Mononuclear cell (primary cell): Measurements from ENCODE around the gene ZNF141. TPM values are rescaled to one million over a fixed set of nuclear protein-coding genes. Genes with fewer than 3 reads are reported as not detected.
"Not testable (repeated sequence)": the region's sequence is repeated elsewhere in the genome, so short reads cannot be mapped to it uniquely, and the experiment has no call there.

Experiments
- H3K27me3 ChIP-seq: 2 replicates; pipeline ENCODE4 v1.6.0; 2011; ENCODE audit warnings: low read length, control low read depth; ENCODE audit not compliant: insufficient read depth
- H3K4me1 ChIP-seq: 2 replicates; pipeline ENCODE4 v1.5.1; 2011; ENCODE audit warnings: mild to moderate bottlenecking, low read length, control low read depth; ENCODE audit not compliant: insufficient read depth
- H3K4me3 ChIP-seq: 2 replicates; pipeline ENCODE4 v1.5.1; 2011; ENCODE audit warnings: mild to moderate bottlenecking, low read length, moderate library complexity
- H3K9me3 ChIP-seq: 2 replicates; pipeline ENCODE4 v1.5.1; 2011; ENCODE audit warnings: low read depth, mild to moderate bottlenecking, control low read depth, low read length
- total RNA-seq: library from RNA; depleted of rRNA; stranded (reverse); fragments of >200 nt; gene quantifications from one replicate; pipeline ENCODE4 v1.2.3, GENCODE V29; 2012

ZNF141 gene
- total RNA-seq, 1 donor = 28.8 TPM

DNA sequence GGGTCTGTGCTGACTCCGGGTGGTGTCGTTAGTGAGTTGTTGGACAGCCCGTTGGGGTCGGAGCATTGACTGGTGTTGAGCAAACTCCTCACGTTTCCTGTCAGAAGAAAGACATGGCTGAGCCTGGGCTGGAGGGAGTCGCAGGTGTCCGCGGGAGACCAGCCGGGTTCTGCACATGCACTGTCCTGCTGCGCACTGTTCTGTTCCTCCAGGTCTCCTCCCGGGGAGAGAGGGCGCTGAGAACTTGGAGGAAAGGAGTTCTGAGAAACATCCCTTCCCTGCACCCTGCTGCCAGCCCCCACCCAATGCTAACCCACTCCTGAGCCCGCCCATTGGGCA, 1.1 kb downstream of the ZNF141 start:
- Histone ChIP-seq H3K4me3 (peak overlapping the region; percentile 68), H3K27me3 (no peaks in the 10 kb centered on the region), H3K4me1 (peaks cover 20% of the 10 kb centered on the region), H3K9me3 (peaks cover 36% of the 10 kb centered on the region)

DNA sequence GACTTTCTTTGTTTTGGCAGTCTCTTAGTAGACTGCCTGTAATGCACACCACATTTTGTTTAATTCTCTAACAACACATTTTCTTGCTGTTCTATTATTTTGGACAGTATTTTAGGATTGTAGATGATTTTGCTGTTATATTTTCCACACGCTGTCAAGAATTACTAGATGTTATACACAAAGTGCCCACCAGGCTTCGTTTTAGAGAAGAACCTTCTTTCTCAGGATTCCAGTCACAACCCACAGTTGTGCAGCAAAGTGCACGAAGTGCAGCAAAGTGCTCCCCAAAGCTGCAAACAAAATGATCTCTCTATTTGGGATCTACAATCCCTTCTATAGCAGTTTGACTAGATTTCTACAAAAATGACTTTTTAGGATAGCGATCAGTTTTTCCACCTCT, 2.4 kb downstream of the ZNF141 start:
- Histone ChIP-seq H3K27me3 (no peaks in the 10 kb centered on the region), H3K4me3 (no peak overlapping the region), H3K9me3 (peaks cover 39% of the 10 kb centered on the region), H3K4me1 (peaks cover 20% of the 10 kb centered on the region)

DNA sequence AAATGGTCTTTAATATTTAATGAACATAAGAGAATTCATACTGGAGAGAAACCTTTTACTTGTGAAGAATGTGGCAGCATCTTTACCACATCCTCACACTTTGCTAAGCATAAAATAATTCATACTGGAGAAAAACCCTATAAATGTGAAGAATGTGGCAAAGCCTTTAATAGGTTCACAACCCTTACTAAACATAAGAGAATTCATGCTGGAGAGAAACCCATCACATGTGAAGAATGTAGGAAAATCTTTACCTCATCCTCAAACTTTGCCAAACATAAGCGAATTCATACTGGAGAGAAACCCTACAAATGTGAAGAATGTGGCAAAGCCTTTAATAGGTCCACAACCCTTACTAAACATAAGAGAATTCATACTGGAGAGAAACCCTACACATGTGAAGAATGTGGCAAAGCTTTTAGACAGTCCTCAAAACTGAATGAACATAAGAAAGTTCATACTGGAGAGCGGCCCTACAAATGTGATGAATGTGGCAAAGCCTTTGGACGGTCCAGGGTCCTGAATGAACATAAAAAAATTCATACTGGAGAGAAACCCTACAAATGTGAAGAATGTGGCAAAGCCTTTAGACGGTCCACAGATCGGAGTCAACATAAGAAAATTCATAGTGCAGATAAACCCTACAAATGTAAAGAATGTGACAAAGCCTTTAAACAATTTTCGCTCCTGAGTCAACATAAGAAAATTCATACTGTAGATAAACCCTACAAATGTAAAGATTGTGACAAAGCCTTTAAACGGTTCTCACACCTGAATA, 35.6 kb downstream of the ZNF141 start:
- Histone ChIP-seq H3K27me3 (no peaks in the 10 kb centered on the region), H3K4me1 (no peaks in the 10 kb centered on the region), H3K9me3 (peaks cover 90% of the 10 kb centered on the region), H3K4me3 (no peak overlapping the region)

DNA sequence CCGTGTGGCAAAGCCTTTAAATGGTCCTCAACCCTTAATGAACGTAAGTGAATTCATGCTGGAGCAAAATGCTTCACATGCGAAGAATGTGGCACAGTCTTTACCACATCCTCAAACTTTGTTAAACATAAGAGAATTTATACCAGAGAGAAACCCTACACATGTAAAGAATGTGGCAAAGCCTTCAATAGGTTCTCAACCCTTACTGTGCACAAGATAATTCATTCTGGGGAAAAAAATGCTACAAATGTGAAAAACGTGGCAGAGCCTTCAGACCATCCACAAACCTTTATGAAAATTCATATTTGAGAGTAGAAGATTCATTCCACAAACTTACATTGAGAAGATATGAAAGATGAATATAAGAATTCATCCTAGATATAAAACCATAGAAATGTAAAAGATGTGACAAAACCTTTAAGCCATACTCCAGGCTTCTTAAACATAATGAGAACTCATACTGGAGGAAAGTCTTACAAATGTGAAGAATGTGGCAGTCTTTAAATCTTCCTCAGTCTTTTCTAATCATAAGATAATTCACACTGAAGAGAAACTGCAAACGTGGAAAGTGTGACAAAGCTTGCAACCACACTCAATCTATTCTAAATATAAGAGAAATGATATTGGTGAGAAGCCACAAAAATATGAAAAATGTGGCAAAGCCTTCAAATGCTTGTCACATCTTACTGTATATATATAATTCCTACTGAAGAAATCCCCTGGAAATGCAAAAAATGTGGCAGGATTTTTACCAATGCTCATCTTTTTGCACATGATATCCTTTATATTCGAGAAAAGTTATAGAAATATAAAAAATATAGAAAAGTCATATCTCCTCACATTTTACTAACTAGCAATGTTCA, 36.9 kb downstream of the ZNF141 start:
- no peaks in the 10 kb centered on the region for H3K4me1 ChIP-seq
- no peaks in the 10 kb centered on the region for H3K27me3 ChIP-seq
- H3K9me3 ChIP-seq = peaks cover 89% of the 10 kb centered on the region
- H3K4me3 ChIP-seq = no peak overlapping the region

DNA sequence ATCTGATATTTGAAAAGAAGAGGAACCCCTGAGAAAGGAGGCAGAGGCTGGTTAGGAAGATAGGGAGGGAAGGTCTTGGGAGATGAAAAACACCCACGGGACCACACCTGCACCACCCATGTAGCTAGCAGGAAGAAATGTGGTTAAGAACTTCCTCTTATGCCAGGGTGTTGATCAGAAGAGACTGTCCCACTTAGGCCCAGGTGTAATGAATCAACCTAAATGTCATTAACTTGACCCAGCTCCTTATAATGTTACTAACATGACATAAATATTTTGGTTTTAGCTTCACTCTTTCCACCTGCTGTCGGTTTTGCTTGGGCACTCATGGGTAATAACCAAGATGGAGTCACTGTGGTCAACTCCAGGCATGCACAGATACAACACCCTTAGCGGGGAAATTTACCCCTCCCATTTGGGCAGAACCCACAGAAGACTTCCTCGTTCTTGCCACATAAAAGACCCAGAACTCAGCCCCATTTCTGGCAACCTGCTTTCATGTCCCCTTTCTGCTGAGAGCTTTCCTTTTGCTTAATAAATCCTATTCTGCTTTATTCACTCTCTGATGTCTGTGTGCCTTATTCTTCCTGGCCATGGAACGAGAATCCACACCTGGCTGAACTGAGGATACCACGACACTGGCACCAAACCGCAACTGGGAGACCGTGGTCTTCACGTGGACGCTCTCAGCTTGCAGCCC, 46.8 kb downstream of the ZNF141 start:
- no peaks in the 10 kb centered on the region for H3K27me3 ChIP-seq
- H3K4me3 ChIP-seq = no peak overlapping the region
- peaks cover 3% of the 10 kb centered on the region for H3K4me1 ChIP-seq
- H3K9me3 ChIP-seq = peaks cover 51% of the 10 kb centered on the region

DNA sequence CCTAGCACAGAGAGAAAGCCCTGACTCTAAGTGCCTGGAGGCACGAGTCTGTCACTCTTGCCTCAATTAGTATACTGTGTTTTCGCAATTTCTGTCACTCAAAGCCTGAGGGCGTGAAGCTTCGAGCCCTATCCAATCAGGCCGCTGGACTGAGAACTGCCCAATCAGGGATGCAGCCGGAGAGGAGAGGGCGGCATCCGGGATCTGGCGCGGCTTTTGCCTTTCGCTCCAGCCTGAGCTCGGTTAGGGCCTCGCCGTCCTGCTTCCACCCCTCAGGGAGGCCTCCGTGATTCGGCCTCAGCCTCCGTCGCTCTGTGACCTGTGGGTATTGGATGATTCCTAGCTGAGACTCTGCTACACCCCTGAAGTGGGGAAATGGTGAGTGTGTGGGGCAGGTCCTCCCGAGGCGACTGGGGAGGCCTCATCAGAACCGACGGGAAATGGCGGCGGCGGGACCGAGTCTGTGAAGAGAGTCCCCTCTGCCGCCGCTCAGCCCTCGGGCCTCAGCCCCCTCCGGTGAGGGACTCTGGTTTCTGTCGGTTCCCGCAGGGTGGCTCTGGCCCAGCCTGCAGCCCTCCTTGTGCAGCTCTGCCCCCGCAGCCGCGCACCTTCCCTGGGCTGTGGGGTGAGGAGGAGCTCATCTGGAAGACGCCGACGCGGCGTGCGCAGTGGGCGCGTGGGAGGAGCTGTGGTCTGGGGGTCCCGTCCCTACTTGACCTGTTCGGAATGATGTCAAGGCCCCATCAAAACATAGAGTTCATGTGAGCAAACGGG, 48.5 kb downstream of the ZNF141 start:
- Histone ChIP-seq H3K9me3 (peaks cover 36% of the 10 kb centered on the region), H3K27me3 (no peaks in the 10 kb centered on the region), H3K4me3 (no peak overlapping the region), H3K4me1 (peaks cover 3% of the 10 kb centered on the region)

DNA sequence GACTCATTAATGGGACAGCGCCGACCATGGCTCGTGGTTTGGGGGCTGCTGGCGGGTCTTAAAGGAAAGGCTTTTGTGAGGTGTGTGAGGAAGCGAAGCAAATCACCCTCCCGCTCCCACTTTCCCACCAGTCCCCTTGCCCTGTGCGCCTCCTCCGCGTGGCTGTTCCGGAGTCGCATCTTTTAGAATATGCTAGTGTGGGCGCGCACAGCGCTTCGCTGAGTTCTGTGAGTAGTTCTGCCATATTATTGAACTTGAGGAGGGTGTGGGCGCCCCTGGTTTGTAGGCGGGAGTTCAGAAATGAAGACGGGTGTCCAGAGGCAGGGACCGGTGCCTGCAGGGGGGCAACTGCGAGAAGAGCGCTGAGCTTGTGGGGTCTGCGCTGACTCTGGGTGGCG, 49.1 kb downstream of the ZNF141 start:
- peaks cover 3% of the 10 kb centered on the region for H3K4me1 ChIP-seq
- peaks cover 35% of the 10 kb centered on the region for H3K9me3 ChIP-seq
- no peaks in the 10 kb centered on the region for H3K27me3 ChIP-seq
- H3K4me3 ChIP-seq = no peak overlapping the region

DNA sequence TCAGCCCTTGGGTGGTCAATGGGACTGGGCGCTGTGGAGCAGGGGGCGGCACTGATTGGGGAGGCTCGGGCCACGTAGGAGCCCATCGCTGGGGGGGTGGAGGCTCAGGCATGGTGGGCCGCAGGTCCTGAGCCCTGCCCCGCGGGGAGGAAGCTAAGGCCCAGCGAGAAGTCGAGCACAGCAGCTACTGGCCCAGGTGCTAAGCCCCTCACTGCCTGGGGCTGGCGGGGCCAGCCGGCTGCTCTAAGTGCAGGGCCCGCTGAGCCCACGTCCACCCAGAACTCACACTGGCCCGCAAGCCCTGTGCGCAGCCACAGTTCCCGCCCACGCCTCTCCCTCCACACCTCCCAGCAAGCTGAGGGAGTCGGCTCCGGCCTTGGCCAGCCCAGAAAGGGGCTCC, 66.4 kb downstream of the ZNF141 start:
- Histone ChIP-seq H3K9me3 (no peaks in the 10 kb centered on the region), H3K4me1 (no peaks in the 10 kb centered on the region), H3K27me3 (no peaks in the 10 kb centered on the region), H3K4me3 (no peak overlapping the region)

DNA sequence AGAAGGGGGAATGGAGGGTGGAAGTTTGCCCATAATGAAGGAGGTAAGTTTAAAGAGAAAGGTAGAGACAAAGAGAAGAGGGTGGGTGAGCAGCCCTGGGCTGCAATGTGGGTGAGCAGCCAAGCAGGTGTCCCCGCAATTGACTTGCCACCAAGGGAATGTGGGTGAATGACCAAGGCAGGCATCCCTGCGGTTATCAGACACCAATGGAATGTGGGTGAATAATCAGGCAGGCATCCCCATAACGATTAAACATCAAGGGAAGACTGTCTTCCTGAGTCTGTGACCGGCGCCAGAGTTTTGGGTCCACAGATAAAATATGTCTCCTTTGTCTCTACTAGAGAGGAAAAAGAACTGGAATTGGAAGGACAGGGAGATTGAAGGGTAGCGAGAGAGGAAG, 70.7 kb downstream of the ZNF141 start:
- not testable (repeated sequence) for H3K9me3 ChIP-seq, H3K4me1 ChIP-seq, H3K27me3 ChIP-seq, H3K4me3 ChIP-seq

DNA sequence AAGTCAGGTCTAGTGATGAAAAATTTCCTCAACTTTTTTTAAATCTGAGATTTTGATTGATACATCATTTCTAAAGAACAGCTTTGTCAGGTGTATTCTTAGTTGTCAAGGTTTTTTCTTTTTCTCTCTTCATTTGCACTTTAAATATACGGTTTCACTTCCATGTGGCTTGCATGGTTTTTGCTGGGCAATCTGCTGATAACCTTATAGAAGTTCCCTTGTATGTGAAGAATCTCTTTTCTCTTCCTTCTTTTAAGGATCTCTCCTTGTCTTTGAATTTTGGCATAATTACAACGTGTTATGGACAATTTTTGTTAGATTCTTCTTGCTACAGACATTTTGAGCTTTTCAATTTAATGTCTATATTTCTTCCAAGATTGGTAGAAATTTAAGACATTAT, 85.0 kb downstream of the ZNF141 start:
- Histone ChIP-seq H3K4me3 (no peak overlapping the region), H3K27me3 (no peaks in the 10 kb centered on the region), H3K4me1 (no peaks in the 10 kb centered on the region), H3K9me3 (peaks cover 69% of the 10 kb centered on the region)

Other genes starting within 250 kb of the ZNF141 start
- gene ZNF718, start 213.3 kb upstream of the ZNF141 start, total RNA-seq = 5.5 TPM
- gene ZNF732, start 32.3 kb upstream of the ZNF141 start, total RNA-seq = not detected
- 46.4 TPM for gene ZNF721, start 161.3 kb downstream of the ZNF141 start, total RNA-seq
- gene PIGG, start 161.4 kb downstream of the ZNF141 start, total RNA-seq = 24.8 TPM
- not detected for gene TMEM271, start 238.5 kb downstream of the ZNF141 start, total RNA-seq